22Rv1 (cell line): ENCODE data around the gene LRRN3.

Experiments used
- ZFX ChIP-seq: fragments of 450-650 bp; IDR thresholded peaks from 2 replicates; pipeline ENCODE4 v1.6.1; 2017; ENCODE audit warnings: antibody characterized with exemption, borderline replicate concordance
- TF ChIP-seq, protein P1 (sequence below): fragments of 450-650 bp; IDR thresholded peaks from 2 replicates; pipeline ENCODE4 v1.5.1; 2017; ENCODE audit warnings: mild to moderate bottlenecking

DNA sequence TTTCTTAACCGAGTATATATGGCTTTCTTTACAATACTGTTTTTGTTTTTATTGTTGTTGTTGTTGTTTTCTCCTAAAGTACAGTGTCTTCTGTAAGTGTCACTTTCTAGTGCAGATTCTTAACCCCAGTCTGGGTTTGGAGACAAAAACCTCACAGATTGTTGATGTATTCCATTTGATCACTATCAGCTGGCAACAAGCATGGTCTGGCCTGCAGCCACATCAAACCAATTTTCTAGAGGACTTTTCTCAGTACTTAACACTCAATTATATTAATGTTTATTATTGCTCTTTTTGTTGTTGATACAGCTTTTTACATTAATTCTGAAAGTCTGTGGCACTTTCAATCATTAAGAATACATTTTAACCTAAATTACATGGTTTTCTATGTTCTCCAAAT, 17.1 kb downstream of the LRRN3 start:
- TF ChIP-seq ZFX: no peak
- TF ChIP-seq, protein P1, sequence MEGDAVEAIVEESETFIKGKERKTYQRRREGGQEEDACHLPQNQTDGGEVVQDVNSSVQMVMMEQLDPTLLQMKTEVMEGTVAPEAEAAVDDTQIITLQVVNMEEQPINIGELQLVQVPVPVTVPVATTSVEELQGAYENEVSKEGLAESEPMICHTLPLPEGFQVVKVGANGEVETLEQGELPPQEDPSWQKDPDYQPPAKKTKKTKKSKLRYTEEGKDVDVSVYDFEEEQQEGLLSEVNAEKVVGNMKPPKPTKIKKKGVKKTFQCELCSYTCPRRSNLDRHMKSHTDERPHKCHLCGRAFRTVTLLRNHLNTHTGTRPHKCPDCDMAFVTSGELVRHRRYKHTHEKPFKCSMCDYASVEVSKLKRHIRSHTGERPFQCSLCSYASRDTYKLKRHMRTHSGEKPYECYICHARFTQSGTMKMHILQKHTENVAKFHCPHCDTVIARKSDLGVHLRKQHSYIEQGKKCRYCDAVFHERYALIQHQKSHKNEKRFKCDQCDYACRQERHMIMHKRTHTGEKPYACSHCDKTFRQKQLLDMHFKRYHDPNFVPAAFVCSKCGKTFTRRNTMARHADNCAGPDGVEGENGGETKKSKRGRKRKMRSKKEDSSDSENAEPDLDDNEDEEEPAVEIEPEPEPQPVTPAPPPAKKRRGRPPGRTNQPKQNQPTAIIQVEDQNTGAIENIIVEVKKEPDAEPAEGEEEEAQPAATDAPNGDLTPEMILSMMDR: no peak
